Breast epithelium (tissue), 3 donors: Measurements from ENCODE around the gene HECTD4.

Source experiments
- CTCF ChIP-seq, 3 donors: fragments of 450-650 bp; IDR thresholded peaks; one replicate each; pipeline ENCODE4 v1.5.1; 2016 to 2017; ENCODE audit warnings: antibody characterized with exemption in 3 of 3, mild to moderate bottlenecking in 3 of 3, moderate library complexity in 3 of 3
- POLR2A ChIP-seq: fragments of 450-650 bp; IDR thresholded peaks from one replicate; pipeline ENCODE4 v1.6.1; 2016; ENCODE audit warnings: antibody characterized with exemption, mild to moderate bottlenecking, moderate library complexity

- TF ChIP-seq CTCF (IDR thresholded peaks at IDR 0.05) (no peak), POLR2A (no peak)
These were observed 218.7 kb downstream of the HECTD4 start for GRCh38 chr12:112163471-112163991.
